Activated gamma-delta T cell treated with Interleukin-2 at 50 U/mL for 16 hours (primary cell): ENCODE results near the gene IQCB1.

Source experiments
- DNase-seq: peaks from one replicate; pipeline ENCODE4 v3.0.0-alpha.2; 2020

Gene IQCB1

DNA sequence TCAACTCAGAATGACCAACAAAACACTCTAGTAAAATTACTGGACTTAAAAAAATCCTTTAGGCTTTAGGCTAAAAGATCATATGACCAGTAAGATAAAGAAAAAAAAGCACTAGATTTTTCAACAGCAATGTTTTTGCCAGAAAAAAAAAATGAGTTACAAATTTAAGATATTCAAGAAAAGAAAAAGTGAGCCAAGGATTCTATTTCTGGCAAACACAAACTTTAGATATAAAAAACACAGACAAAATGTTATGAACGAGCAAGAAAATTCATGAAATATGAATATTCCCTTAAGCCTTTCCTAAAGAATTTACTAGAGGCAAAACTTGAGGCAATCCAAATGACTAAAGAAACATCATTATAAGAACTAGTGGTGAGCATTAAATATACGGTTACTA, 94.0 kb downstream of the IQCB1 start:
- DNase-seq: no peak

DNA sequence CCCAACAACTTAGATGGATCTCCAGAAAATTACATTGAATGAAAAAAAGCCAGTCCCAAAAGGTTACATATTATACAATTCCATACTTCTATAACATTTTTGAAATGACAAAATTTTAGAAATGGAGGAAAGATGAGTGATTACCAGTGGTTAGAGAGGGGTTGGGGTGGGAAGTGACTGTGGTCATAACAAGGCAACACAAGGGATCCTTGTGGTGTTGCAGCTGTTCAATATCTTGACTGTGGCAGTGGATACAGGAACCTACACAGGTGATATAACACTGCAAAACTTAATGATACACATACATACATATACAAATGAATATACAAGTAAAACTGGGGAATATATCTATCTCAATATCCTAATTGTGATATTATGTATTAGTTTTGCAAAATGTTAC, 95.0 kb downstream of the IQCB1 start:
- no peak for DNase-seq

DNA sequence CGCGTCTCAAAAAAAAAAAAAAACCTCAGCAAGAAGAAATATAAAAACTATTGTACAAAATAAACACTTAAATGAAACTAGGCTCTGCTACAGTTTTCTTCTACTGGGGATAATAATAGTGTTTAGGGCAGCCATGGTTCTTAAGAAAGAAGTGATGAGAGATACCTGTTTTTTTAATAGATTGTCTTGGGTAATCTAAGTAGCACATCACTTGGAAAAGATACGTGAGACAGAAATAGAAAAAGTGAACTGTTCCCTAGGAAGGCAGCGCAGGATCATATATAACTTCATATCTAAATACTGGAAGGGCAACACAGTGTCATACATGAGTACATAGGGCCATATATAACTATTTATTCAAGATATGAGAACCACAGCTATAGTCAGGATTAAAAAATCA, 97.2 kb downstream of the IQCB1 start:
- no peak for DNase-seq

DNA sequence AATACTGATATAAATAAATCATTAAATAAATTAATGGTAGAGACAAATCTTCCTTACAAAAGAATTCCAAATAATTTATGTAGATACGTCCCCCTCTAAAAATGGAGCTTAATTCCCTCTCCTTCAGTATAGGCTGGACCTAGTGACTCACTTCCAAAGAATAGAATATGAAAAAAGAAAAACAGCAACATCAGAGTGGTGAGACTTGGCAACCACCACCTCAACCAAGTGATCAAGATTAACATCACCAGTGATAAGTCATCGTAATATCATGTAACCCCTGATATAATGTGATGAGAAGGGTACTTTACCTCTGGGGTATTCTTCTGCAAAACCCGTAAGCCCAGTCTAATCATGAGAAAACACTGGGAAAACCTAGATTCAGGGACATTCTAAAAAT, 98.7 kb downstream of the IQCB1 start:
- no peak for DNase-seq

DNA sequence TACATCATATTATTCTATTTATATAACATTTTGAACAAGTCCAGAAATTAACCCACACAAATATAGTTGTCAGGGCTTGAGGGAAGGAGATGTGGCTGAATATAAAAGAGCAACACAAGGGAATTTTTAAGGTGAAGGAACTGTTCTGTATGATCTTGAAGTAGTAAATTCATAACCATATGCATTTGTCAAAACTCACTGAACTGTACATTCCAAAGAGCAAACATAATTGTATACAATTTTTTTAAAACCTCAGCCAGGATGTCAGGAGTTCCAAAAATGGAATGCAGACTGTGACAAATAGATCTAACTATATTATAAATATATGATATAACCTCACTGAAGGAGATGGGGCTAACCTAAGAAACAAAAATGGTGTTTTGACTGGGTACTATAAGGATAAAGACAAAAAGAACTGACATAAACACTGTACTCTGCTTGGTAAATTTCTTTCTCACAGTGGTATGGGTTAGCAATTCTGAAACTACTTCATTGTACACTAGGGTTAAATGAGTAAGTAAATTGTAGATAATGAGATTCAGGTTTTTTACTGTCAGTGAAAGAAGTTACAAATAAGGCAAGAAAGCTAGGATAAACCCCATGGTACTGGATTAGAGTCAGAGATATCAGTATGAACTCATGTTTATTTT, 99.7 kb downstream of the IQCB1 start:
- DNase-seq: no peak

DNA sequence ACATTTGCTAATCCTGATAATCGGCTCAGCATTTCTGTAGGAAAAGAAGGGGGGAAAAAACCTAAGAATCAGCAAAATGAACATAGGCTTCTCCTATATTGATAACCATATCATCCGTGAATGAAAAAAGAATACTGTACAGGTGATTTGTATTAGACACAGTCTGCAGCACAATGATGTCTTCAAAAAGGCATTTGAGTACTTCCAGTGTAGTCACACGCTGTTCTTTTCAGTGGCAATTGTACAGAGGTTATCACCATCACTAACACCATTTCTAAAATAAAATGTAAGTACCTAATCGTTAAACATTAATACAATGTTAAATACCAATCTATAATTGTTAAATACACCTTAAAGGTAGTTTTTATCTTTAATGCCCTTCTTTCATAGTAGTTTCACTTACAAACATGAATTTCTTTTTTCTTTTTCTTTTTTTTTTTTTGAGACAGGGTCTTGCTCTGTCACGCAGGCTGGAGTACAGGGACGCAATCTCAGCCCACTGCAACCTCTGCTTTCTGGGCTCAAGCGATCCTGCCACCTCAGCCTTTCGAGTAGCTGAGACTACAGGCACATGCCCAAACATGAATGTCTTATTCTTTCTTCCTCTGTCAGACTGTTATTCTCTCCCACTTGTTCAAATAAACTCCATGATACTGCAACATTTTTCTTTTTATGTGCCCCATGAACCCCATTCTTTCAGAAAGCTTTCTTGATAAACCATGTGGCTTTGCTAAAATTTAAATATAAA, 103.7 kb downstream of the IQCB1 start:
- no peak for DNase-seq

DNA sequence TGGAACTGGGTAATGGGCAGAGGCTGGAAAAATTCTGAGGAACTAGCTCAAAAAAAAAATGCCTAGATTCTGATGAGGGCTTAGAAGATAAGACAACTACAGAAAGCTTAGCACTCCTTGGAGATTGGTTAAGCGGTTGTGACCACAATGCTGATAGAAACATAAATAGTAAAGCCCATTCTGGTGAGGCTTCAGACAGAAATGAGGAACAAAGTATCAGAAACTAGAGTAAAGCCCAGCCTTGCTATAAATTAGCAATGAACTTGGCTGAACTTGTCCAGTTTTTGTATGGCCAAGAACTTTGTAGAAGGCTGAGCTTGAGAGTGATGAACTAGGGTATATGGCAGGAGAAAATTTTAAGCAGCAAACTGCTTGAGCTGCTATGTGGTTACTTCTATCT, 110.7 kb downstream of the IQCB1 start:
- DNase-seq: no peak

DNA sequence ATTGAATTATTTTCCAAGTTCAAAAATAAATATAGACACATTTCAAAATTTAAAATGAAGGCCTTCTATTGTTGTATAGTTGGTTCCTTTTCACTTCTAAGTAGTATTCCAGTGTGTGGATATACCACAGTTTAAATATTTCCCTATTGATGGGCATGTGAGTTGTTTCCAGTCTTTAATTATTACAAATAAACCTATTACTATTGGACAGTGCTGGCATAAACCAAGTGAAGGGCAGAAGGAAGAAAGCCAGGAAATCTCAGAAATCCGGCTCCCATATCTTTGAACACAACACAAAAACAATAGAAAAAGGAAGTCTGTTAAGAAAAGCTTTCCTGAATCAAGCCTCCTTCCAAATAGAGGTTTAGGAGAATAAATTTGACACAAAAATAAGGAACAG, 111.4 kb downstream of the IQCB1 start:
- no peak for DNase-seq

DNA sequence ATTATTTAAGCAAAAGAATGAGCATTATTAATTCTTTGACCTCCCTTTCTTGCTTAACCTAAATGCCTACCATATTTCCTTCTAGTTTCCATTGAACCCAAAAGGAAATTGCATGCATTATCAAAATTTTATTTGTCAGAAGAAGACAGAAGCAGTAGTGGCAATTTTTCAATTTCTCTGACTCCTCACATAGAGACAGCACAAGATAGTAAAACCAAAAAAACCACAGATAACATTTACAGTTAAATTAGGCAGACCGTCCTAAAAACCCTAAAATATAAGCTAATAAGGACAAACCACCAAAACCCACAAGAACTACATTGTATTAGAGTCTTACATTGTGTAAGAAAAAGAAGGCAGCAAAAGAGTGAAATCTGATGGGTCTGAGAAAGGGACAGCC, 112.4 kb downstream of the IQCB1 start:
- no peak for DNase-seq

DNA sequence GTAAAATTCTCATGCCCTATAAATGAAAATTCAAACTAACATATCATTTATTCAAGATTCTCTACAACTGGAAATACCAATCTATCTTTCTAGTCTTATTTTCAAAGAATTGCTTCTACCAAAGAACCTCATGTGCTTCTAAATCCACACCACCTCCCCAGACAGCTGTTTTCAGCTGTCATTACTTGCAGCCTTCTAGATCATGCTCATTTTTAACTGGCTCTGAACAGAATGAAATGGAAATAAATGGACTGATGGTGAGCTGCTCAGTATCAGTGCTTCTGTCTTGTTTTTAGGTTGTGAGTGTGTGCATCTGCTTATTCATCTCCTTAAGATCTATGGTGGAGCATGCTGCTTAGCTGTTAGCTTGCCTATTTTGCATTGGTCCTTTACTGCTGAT, 114.7 kb downstream of the IQCB1 start:
- DNase-seq: no peak
